Upper lobe of right lung (tissue), 1 donor: ENCODE data around the gene CLEC12A. TPM values are rescaled to one million over a fixed set of nuclear protein-coding genes. Genes with fewer than 3 reads are reported as not detected.

Source experiments
- ATAC-seq: fragments of 200-7000 bp; cut with Tn5 transposase; one replicate; pipeline ENCODE4 v1.9.1; 2020; ENCODE audit warnings: mild to moderate bottlenecking, moderate library complexity
- DNase-seq: peaks from one replicate; pipeline ENCODE4 v3.0.0-alpha.2; 2020
- H3K27ac ChIP-seq: fragments of 200-600 bp; one replicate; pipeline ENCODE4 v1.8.0; 2022
- H3K27me3 ChIP-seq: fragments of 200-600 bp; one replicate; pipeline ENCODE4 v1.8.0; 2022; ENCODE audit warnings: mild to moderate bottlenecking
- H3K36me3 ChIP-seq: fragments of 200-600 bp; one replicate; pipeline ENCODE4 v1.8.0; 2022
- H3K4me1 ChIP-seq: fragments of 200-600 bp; one replicate; pipeline ENCODE4 v1.8.0; 2022
- H3K4me3 ChIP-seq: fragments of 200-600 bp; one replicate; pipeline ENCODE4 v1.8.0; 2022; ENCODE audit warnings: mild to moderate bottlenecking
- H3K9me3 ChIP-seq: fragments of 200-600 bp; one replicate; pipeline ENCODE4 v1.8.0; 2022
- intact Hi-C: fragments of 100-400 bp; cut with DNase I; formaldehyde crosslinking; loops from one replicate; pipeline ENCODE4 v1.11.0; 2022
- long read RNA-seq: library from polyadenylated mRNA; unstranded; transcript quantifications from one replicate; pipeline ENCODE4 v2.0.0, GENCODE V29; 2021
- total RNA-seq: library from RNA; stranded (reverse); fragmentation: NEBNext Ultra II Directional; extraction: Animal tissue kit (Norgen Biotek cat#: 25700); gene quantifications from one replicate; pipeline ENCODE4 v1.2.1, GENCODE V29; 2021
- TF ChIP-seq, protein P1 (sequence below): fragments of 200-600 bp; IDR thresholded peaks from one replicate; pipeline ENCODE4 v1.8.0; 2022; ENCODE audit warnings: antibody characterized with exemption
- donor health status: DM: no; HTN: yes; CAD: no; lungs with severe emphysema.

Gene CLEC12A
- 43.4 TPM for total RNA-seq
- long read RNA-seq, transcript CLEC12A-201 (6 exons, 1,549 nt): major isoform, 16 of 40 reads
- long read RNA-seq, partial matches to known transcripts: 2 of 40 reads
- long read RNA-seq, other reads (novel, unspliced or antisense): 19 of 40 reads

- Histone ChIP-seq H3K27me3 (no peaks in the 10 kb centered on the region), H3K4me1 (no peaks in the 10 kb centered on the region), H3K9me3 (no peaks in the 10 kb centered on the region), H3K27ac (peak within 1 kb of the TSS; percentile 53), H3K4me3 (peak within 1 kb of the TSS; percentile 34), H3K36me3 (no peaks in the 10 kb centered on the region)
- ATAC-seq (peak; percentile 60), DNase-seq (no peak)
- TF ChIP-seq, protein P1, sequence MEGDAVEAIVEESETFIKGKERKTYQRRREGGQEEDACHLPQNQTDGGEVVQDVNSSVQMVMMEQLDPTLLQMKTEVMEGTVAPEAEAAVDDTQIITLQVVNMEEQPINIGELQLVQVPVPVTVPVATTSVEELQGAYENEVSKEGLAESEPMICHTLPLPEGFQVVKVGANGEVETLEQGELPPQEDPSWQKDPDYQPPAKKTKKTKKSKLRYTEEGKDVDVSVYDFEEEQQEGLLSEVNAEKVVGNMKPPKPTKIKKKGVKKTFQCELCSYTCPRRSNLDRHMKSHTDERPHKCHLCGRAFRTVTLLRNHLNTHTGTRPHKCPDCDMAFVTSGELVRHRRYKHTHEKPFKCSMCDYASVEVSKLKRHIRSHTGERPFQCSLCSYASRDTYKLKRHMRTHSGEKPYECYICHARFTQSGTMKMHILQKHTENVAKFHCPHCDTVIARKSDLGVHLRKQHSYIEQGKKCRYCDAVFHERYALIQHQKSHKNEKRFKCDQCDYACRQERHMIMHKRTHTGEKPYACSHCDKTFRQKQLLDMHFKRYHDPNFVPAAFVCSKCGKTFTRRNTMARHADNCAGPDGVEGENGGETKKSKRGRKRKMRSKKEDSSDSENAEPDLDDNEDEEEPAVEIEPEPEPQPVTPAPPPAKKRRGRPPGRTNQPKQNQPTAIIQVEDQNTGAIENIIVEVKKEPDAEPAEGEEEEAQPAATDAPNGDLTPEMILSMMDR: no peak
- intact Hi-C loops: no loop called here
Measured at GRCh38 chr12:9971181-9971580, at the start of gene CLEC12A. Gene CLEC12A, plus strand, starts transcription at chr12:9971409. Its CDS starts 188 bp downstream, at chr12:9971597.

- Histone ChIP-seq H3K9me3 (no peaks in the 10 kb centered on the region), H3K4me1 (no peaks in the 10 kb centered on the region), H3K27me3 (no peaks in the 10 kb centered on the region), H3K4me3 (no peak overlapping the region), H3K27ac (no peak overlapping the region), H3K36me3 (no peaks in the 10 kb centered on the region)
- intact Hi-C loops: no loop called here
- ATAC-seq (no peak), DNase-seq (no peak)
- TF ChIP-seq, protein P1: no peak
Measured at GRCh38 chr12:9922429-9922828, 48.8 kb upstream of the CLEC12A start.

DNA sequence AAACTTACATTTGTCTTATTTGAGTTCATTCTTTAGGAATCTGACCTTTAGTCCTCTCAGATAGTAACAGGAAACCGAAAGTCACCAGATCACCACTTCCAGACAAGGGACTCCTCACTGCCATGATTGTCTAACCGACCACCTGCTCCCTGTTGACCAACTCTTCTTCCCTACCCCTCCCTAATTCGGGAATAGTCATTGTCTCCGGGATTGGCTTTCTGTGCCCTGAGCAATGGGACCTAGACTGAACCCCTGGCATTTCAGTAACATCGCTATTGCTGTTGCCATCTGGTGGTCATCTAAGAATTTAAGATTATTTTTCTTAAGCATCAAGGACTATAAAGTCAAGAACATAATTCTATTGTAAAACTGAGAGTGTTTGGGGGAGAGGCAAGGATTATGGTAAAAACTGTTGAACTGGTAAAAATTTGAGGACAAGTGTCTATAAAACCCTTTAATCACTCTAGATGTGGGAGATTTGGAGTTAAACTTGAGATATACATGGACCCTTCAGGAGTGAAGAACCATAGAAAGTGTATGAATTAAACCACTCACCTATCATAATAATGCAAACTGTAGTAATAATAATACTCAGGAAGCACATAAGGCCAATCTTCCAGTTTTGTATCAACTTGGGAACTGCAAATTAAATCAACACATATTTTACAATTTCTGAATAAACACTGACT, 45.4 kb upstream of the CLEC12A start:
- no peak for DNase-seq
- TF ChIP-seq, protein P1: peak; percentile 57
- peak; percentile 78 for ATAC-seq
- Histone ChIP-seq H3K27me3 (no peaks in the 10 kb centered on the region), H3K27ac (no peak overlapping the region), H3K4me1 (no peaks in the 10 kb centered on the region), H3K36me3 (no peaks in the 10 kb centered on the region), H3K4me3 (peak overlapping the region; percentile 25), H3K9me3 (no peaks in the 10 kb centered on the region)
- intact Hi-C loops: no loop called here

- DNase-seq (no peak), ATAC-seq (no peak)
- Histone ChIP-seq H3K27ac (no peak overlapping the region), H3K36me3 (no peaks in the 10 kb centered on the region), H3K4me1 (no peaks in the 10 kb centered on the region), H3K4me3 (no peak overlapping the region), H3K27me3 (no peaks in the 10 kb centered on the region), H3K9me3 (no peaks in the 10 kb centered on the region)
- intact Hi-C loops: no loop called here
- TF ChIP-seq, protein P1: no peak
Measured at GRCh38 chr12:9926876-9927275, 44.3 kb upstream of the CLEC12A start.

DNA sequence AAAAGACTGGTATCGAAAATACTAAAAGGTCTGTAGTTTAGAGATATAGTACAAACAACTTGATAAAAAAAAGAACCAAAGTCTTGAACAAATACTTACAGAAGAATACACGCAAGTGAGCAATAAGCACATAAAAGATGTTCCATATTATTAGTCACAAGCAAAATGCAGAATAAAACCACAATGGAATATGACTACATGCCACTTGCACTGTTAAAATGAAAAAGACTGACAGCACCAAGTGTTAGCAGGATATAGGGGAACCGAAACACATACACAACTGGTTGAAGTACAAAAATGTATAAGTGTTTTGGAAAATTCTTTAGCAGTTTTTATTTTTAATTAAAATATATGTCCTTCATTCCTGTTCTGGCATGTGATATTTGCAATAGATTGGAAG, 42.6 kb upstream of the CLEC12A start:
- ATAC-seq (no peak), DNase-seq (no peak)
- intact Hi-C loops: no loop called here
- Histone ChIP-seq H3K9me3 (no peaks in the 10 kb centered on the region), H3K4me1 (no peaks in the 10 kb centered on the region), H3K36me3 (no peaks in the 10 kb centered on the region), H3K4me3 (no peak overlapping the region), H3K27me3 (no peaks in the 10 kb centered on the region), H3K27ac (no peak overlapping the region)
- TF ChIP-seq, protein P1: no peak
